Endothelial cell of umbilical vein (primary cell): ENCODE measurements around the gene RINT1. TPM values are rescaled to one million over a fixed set of nuclear protein-coding genes. Genes with fewer than 3 reads are reported as not detected.

ENCODE experiments used
- BruUV-seq: library from RNA; stranded (reverse); fragments of 400-500 nt; replicated peaks from 2 replicates; lab custom pipeline; 2021; lab: Mats Ljungman, UMichigan
- CTCF ChIA-PET: fragments of 300-600, 350-600 bp; sonication (Branson Sonifier 250); formaldehyde crosslinking; loops from one replicate; lab custom pipeline; 2021; ENCODE audit warnings: antibody characterized with exemption, inconsistent platforms; lab: Charles Lee
- POLR2A ChIA-PET: fragments of 300-600, 350-600 bp; sonication (Branson Sonifier 250); formaldehyde crosslinking; loops from one replicate; lab custom pipeline; 2021; ENCODE audit warnings: antibody characterized with exemption, inconsistent platforms; lab: Charles Lee
- DNase-seq: peaks from one replicate; pipeline ENCODE4 v3.0.0-alpha.2; 2011; ENCODE audit warnings: low read depth, low spot score
- FAIRE-seq: peaks from 2 replicates; lab custom pipeline; 2011; peaks lifted over from hg19 to GRCh38; lab: Jason Lieb, UNC
- H2AFZ ChIP-seq: 2 replicates; pipeline ENCODE4 v1.6.0; 2012; ENCODE audit warnings: low read depth, low read length, control low read depth, inconsistent platforms
- H3K27ac ChIP-seq: 2 replicates; pipeline ENCODE4 v1.5.1; 2011; ENCODE audit warnings: low read depth, mild to moderate bottlenecking, control low read depth, low read length, moderate library complexity; ENCODE audit not compliant: insufficient read depth
- H3K27me3 ChIP-seq, 2 experiments: 2 replicates each; pipeline versions ENCODE4 v1.6.0 to v1.6.1; 2011; ENCODE audit warnings: low read length in 2 of 2, mixed read lengths in 1 of 2; ENCODE audit not compliant: control insufficient read depth in 2 of 2, insufficient read depth in 2 of 2
- H3K36me3 ChIP-seq, 2 experiments: 2 replicates in 1 of 2; 3 replicates in 1 of 2; pipeline ENCODE4 v1.5.1; 2011; ENCODE audit warnings: low read length in 2 of 2, mild to moderate bottlenecking in 1 of 2, moderate library complexity in 1 of 2; ENCODE audit not compliant: control insufficient read depth in 2 of 2, insufficient read depth in 2 of 2; ENCODE audit errors: extremely low read depth in 1 of 2
- H3K4me1 ChIP-seq: 3 replicates; pipeline ENCODE4 v1.5.1; 2011; ENCODE audit warnings: mild to moderate bottlenecking, low read length; ENCODE audit not compliant: control insufficient read depth, insufficient read depth; ENCODE audit errors: extremely low read depth
- H3K4me2 ChIP-seq: 2 replicates; pipeline ENCODE4 v1.6.1; 2011; ENCODE audit warnings: low read length, control low read depth, mixed read lengths; ENCODE audit not compliant: insufficient read depth
- H3K4me3 ChIP-seq, 3 experiments: fragments of 200-600 bp in 1 of 3; sonication (generic), shearing (Covaris generic) in 1 of 3; replicated peaks in 1 of 3; 2 replicates each; pipeline ENCODE4 v1.5.1; 2011 to 2016; ENCODE audit warnings: control low read depth in 3 of 3, low read length in 3 of 3, mild to moderate bottlenecking in 2 of 3, inconsistent platforms in 1 of 3, low read depth in 1 of 3, moderate library complexity in 1 of 3; ENCODE audit not compliant: insufficient read depth in 1 of 3
- H3K79me2 ChIP-seq: 2 replicates; pipeline ENCODE4 v1.6.0; 2012; ENCODE audit warnings: low read length, inconsistent platforms; ENCODE audit not compliant: control insufficient read depth, insufficient read depth
- H3K9ac ChIP-seq: replicated peaks from 2 replicates; pipeline ENCODE3; 2011; ENCODE audit warnings: low read length, control low read depth; ENCODE audit not compliant: insufficient read depth; ENCODE audit errors: extremely low read depth
- H3K9me1 ChIP-seq: replicated peaks from 3 replicates; pipeline ENCODE4 v1.6.0; 2011; ENCODE audit warnings: mild to moderate bottlenecking, low read length; ENCODE audit not compliant: control insufficient read depth, insufficient read depth; ENCODE audit errors: extremely low read depth
- H3K9me3 ChIP-seq: replicated peaks from 2 replicates; pipeline ENCODE4 v1.5.1; 2012; ENCODE audit warnings: low read length, inconsistent platforms; ENCODE audit not compliant: control insufficient read depth, insufficient read depth
- H4K20me1 ChIP-seq: replicated peaks from 2 replicates; pipeline ENCODE3; 2011; ENCODE audit warnings: mild to moderate bottlenecking, low read length; ENCODE audit not compliant: control insufficient read depth, insufficient read depth; ENCODE audit errors: extremely low read depth
- CTCF ChIP-seq, 2 donors: IDR thresholded peaks; 1 replicate in 1 of 2; 2 replicates in 1 of 2; pipeline ENCODE4 v1.5.1; 2011; ENCODE audit warnings: low read length in 2 of 2, mild to moderate bottlenecking in 2 of 2, moderate library complexity in 2 of 2, control low read depth in 1 of 2, inconsistent platforms in 1 of 2, low read depth in 1 of 2; ENCODE audit not compliant: insufficient read depth in 1 of 2; ENCODE audit errors: extremely low read depth in 1 of 2
- EZH2 ChIP-seq: IDR thresholded peaks from 2 replicates; pipeline ENCODE4 v1.6.1; 2012; ENCODE audit warnings: borderline replicate concordance, low read depth, mild to moderate bottlenecking, moderate library complexity, low read length, inconsistent platforms; ENCODE audit not compliant: severe bottlenecking
- FOS ChIP-seq: IDR thresholded peaks from 2 replicates; pipeline ENCODE4 v1.6.1; 2011; ENCODE audit warnings: mild to moderate bottlenecking, low read length, moderate library complexity, borderline replicate concordance; ENCODE audit not compliant: insufficient read depth
- GATA2 ChIP-seq: IDR thresholded peaks from 2 replicates; pipeline ENCODE4 v1.7.0; 2011; ENCODE audit warnings: low read depth, mild to moderate bottlenecking, moderate library complexity, mixed read lengths, low read length; ENCODE audit not compliant: insufficient read length, insufficient read depth
- JUN ChIP-seq: IDR thresholded peaks from 2 replicates; pipeline ENCODE4 v1.6.1; 2011; ENCODE audit warnings: borderline replicate concordance, low read depth; ENCODE audit not compliant: insufficient read length, insufficient read depth
- MYC ChIP-seq: IDR thresholded peaks from one replicate; pipeline ENCODE4 v1.6.1; 2011; ENCODE audit warnings: mild to moderate bottlenecking, low read depth, low read length
- POLR2A ChIP-seq: IDR thresholded peaks from 2 replicates; pipeline ENCODE4 v1.6.1; 2012; ENCODE audit warnings: low read depth, mild to moderate bottlenecking, control low read depth, low read length
- POLR2AphosphoS5 ChIP-seq: IDR thresholded peaks from 2 replicates; pipeline ENCODE4 v1.6.1; 2012; ENCODE audit warnings: low read depth, mild to moderate bottlenecking, control low read depth, low read length, moderate library complexity; ENCODE audit not compliant: insufficient read depth
- dilution Hi-C: fragments of 300-500 bp; cut with MboI; formaldehyde crosslinking; loops from one replicate; pipeline ENCODE4 v1.15.0; 2019; ENCODE audit warnings: low sequenced_read_pairs; ENCODE audit not compliant: extremely low pct_ligation_motif_present
- intact Hi-C: fragments of 100-400 bp; cut with micrococcal nuclease; formaldehyde crosslinking; loops from one replicate; pipeline ENCODE4 v1.10.0; 2022
- polyA plus RNA-seq, 4 experiments: library from polyadenylated mRNA; depleted of rRNA in 3 of 4; stranded (reverse) in 3 of 4; unstranded in 1 of 4; fragments of >200 nt; gene quantifications; 2 replicates each; pipeline versions ENCODE4 v1.2.1 to v1.2.3, GENCODE V29; 2011 to 2012; ENCODE audit warnings: missing spikeins in 1 of 4
- total RNA-seq: library from RNA; stranded (reverse); gene quantifications from 2 replicates; pipeline ENCODE4 v1.2.3, GENCODE V29; 2021
- TF ChIP-seq, protein P1 (sequence below): IDR thresholded peaks from 2 replicates; pipeline ENCODE4 v1.6.1; 2011; ENCODE audit not compliant: insufficient read depth, insufficient read length

RINT1 gene
- total and polyA plus RNA-seq, 2 donors (not counting 3 experiments of a cell fraction or from before 2014, with no cell fraction given): 10.8 to 23.4 TPM

GRCh38 chr7:105489409-105489808 is 42.6 kb upstream of the RINT1 start:
- intact Hi-C loops (loop anchor here (2.0 to 10.0 kb wide), 3 partner anchors 31 to 477 kb away; partner anchors contain the start of gene KMT2E), dilution Hi-C loops (no loop called here)
- DNase-seq (no peak), FAIRE-seq (no peak)
- Histone ChIP-seq H3K27ac (peak overlapping the region; percentile 98), H3K4me3 (no peak overlapping the region), H3K79me2 (peaks cover 6% of the 10 kb centered on the region), H4K20me1 (no peaks in the 10 kb centered on the region), H3K9ac (no peak overlapping the region), H3K36me3 (peaks cover 0 to 4% of the 10 kb centered on the region in 2 experiments), H3K27me3 (no peaks in the 10 kb centered on the region), H3K9me3 (no peaks in the 10 kb centered on the region), H2AFZ (no peak overlapping the region), H3K4me1 (peaks cover 41% of the 10 kb centered on the region), H3K4me2 (no peak overlapping the region), H3K9me1 (no peaks in the 10 kb centered on the region)
- POLR2A ChIA-PET: no interaction called here
- CTCF ChIA-PET: interaction anchor here (1.0 to 1.4 kb wide), 3 partner anchors 23 to 59 kb away, joined by 4 to 5 read pairs (median 4); partner anchors contain the start of gene RINT1
- BruUV-seq: no TSS peak
- no peak for TF ChIP-seq FOS

DNA sequence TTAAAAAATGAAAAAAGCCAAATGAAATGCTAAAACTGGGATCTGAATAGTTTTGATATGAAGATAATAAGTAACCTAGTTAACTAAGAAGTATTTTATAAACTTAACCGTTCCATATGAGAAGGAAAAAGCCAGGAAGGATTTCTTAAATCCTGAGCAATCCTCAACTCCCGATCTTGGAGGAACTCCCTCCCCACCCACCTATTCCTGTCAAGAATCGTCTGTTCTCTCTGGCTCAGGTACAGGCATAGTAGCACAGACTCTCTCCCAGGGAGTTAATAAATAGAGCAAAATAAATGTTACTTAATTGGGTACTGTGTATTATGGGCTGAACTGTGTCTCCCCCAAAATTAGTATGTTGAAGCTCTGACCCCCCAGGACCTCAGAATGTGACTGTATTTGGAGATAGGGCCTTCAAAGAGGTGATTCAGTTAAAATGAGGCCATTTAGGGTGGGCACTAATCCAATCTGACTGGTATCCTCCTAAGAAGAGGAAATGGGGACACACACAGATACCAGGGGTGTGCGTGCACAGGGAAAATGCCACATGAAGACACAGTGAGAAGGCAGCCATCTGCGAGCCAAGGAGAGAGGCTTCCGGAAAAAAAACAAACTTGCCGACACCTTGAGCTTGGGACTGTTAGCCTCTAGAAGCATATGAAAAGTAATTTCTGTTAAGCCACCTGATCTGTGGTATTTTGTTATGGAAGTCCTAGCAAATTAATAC is 38.6 kb upstream of the RINT1 start:
- no peaks in the 10 kb centered on the region for H3K9me3 ChIP-seq
- TF ChIP-seq CTCF (IDR thresholded peaks at IDR 0.05; ENCODE audit: extremely low read depth in 1 of 2, insufficient read depth in 1 of 2, low read depth in 1 of 2, low read length in 2 of 2) (no peak), EZH2 (no peak), POLR2A (no peak), FOS (no peak), GATA2 (no peak), JUN (no peak), POLR2AphosphoS5 (no peak), MYC (no peak)
- TF ChIP-seq, protein P1, sequence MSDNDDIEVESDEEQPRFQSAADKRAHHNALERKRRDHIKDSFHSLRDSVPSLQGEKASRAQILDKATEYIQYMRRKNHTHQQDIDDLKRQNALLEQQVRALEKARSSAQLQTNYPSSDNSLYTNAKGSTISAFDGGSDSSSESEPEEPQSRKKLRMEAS: no peak
- no peak overlapping the region for H3K4me3 ChIP-seq
- no TSS peak for BruUV-seq
- H3K4me2 ChIP-seq: peak overlapping the region; percentile 66
- H3K27ac ChIP-seq: peak overlapping the region; percentile 73
- H3K9ac ChIP-seq: peak overlapping the region; percentile 56
- DNase-seq: no peak
- ChIA-PET POLR2A (interaction anchor here (0.6 kb wide), 1 partner anchor 420 kb away, joined by 5 read pairs; no protein-coding TSS in a partner anchor), CTCF (interaction anchor here (0.8 to 0.9 kb wide), 2 partner anchors 26 to 38 kb away, joined by 3 to 6 read pairs; no protein-coding TSS in a partner anchor)
- dilution Hi-C loops (no loop called here), intact Hi-C loops (no loop called here)
- no peak for FAIRE-seq
- H3K79me2 ChIP-seq: peaks cover 3% of the 10 kb centered on the region
- no peaks in the 10 kb centered on the region for H4K20me1 ChIP-seq
- H2AFZ ChIP-seq: peak overlapping the region; percentile 1
- peaks cover 0 to 4% of the 10 kb centered on the region in 2 experiments for H3K36me3 ChIP-seq
- peaks cover 46% of the 10 kb centered on the region for H3K4me1 ChIP-seq
- no peaks in the 10 kb centered on the region for H3K9me1 ChIP-seq
- no peaks in the 10 kb centered on the region for H3K27me3 ChIP-seq
